Testis (tissue), 3 donors: ENCODE measurements around the gene FAM228B. TPM values are rescaled to one million over a fixed set of nuclear protein-coding genes. Genes with fewer than 3 reads are reported as not detected.
A peak's percentile ranks its signal among the peaks of the same experiment; 100 is the strongest.

Experiments used
- DNase-seq: peaks from one replicate; pipeline ENCODE4 v3.0.0-alpha.2; 2019
- H3K27ac ChIP-seq, 2 donors: fragments of 200-600 bp; sonication (generic); one replicate each; pipeline ENCODE4 v1.5.1; 2019
- H3K27me3 ChIP-seq: fragments of 200-600 bp; sonication (generic); one replicate; pipeline ENCODE4 v1.5.1; 2019
- H3K36me3 ChIP-seq: fragments of 200-600 bp; sonication (generic); one replicate; pipeline ENCODE4 v1.5.1; 2017; ENCODE audit warnings: low read depth; ENCODE audit errors: missing control alignments
- H3K4me1 ChIP-seq: fragments of 200-600 bp; sonication (generic); one replicate; pipeline ENCODE4 v1.5.1; 2019
- H3K4me3 ChIP-seq, 2 donors: fragments of 200-600 bp; sonication (generic); one replicate each; pipeline ENCODE4 v1.5.1; 2017 to 2019
- H3K9me3 ChIP-seq: fragments of 200-600 bp; sonication (generic); one replicate; pipeline ENCODE4 v1.5.1; 2017
- CTCF ChIP-seq, 3 experiments: fragments of 450-650 bp in 2 of 3; fragments of 200-600 bp in 1 of 3; sonication (generic) in 1 of 3; IDR thresholded peaks; one replicate each; pipeline ENCODE4 v1.5.1; 2016 to 2019; ENCODE audit warnings: antibody characterized with exemption in 3 of 3, mild to moderate bottlenecking in 2 of 3, moderate library complexity in 1 of 3
- POLR2A ChIP-seq: fragments of 450-650 bp; IDR thresholded peaks from one replicate; pipeline ENCODE4 v1.6.1; 2017; ENCODE audit warnings: antibody characterized with exemption, mild to moderate bottlenecking, moderate library complexity
- WGBS, 2 donors: methylation state at CpG; one replicate each; pipeline ENCODE4 v1.1.5; 2018; 5-methylcytosine and 5-hydroxymethylcytosine counted together
- intact Hi-C: fragments of 100-400 bp; cut with DNase I; formaldehyde crosslinking; loops from one replicate; pipeline ENCODE4 v1.15.1; 2023; ENCODE audit warnings: low total_unique reads
- polyA plus RNA-seq: library from polyadenylated mRNA; stranded (reverse); fragments of 350-450 nt; fragmentation: Illumina TruSeq; extraction: RNeasy Lipid Tissue Mini Kit (QIAGEN cat#74804); gene quantifications from one replicate; pipeline ENCODE4 v1.2.3, GENCODE V29; 2014; ENCODE audit warnings: low read depth, low replicate concordance; ENCODE audit not compliant: insufficient read depth
- total RNA-seq, 2 donors: library from RNA; depleted of rRNA; stranded (reverse); fragments of >200 nt; gene quantifications; one replicate each; pipeline ENCODE4 v1.2.3, GENCODE V29; 2016

The FAM228B gene
- total and polyA plus RNA-seq, 3 donors from 2014 or later: 45.3 to 56.2 (median 47.1) TPM

DNA sequence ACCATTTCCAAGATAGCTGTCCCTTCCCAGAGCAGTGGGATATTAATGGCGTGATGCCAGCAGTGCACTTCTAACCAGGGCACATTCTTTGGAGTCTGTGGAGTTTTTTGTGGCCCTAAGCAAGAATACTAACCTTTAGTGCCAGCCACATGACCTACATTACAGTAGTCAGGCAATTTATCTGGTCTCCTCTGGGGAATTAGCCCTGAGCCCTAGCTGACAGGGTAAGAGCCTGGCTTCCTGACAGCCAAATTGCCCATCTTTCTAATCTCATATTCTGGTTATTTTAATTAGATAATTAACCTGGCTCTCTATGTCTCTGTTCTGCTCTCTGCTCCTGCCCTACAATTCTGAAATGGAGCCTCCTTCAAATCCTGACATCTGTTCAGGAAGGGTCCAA, 5.4 kb upstream of the FAM228B start:
- no peaks in the 10 kb centered on the region for H3K9me3 ChIP-seq
- no peaks in the 10 kb centered on the region for H3K36me3 ChIP-seq
- intact Hi-C loops: no loop called here
- no peaks in the 10 kb centered on the region for H3K27me3 ChIP-seq
- H3K27ac ChIP-seq: no peak overlapping the region
- H3K4me3 ChIP-seq: no peak overlapping the region
- no peak for TF ChIP-seq POLR2A
- no peak for TF ChIP-seq CTCF (IDR thresholded peaks at IDR 0.05)
- peaks cover 4% of the 10 kb centered on the region for H3K4me1 ChIP-seq
- 82 to 100% methylated on average over 1 of the region's 1 CpG for WGBS, 2 donors
- DNase-seq: no peak

DNA sequence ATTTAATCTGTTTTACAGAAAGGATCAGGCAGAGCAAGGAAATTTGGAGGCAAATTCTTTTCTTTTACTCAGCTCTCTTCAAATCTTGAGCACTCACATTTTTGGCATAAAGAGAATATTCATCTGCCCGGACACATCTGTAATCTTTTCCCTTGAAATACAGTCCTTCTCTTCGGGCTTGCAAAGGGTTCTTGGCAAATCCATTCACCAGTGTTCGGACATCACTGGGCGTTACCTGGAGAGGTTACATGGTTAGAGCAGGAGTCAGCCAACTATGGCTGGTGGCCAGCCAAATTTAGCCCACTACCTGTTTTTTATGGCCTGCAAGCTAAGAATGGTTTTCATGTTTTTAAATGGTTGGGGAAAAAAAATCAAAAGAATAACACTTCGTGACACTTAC, 2.2 kb upstream of the FAM228B start:
- H3K27me3 ChIP-seq: no peaks in the 10 kb centered on the region
- 55 to 68% methylated on average over 5 of the region's 5 CpGs for WGBS, 2 donors
- intact Hi-C loops: no loop called here
- H3K4me3 ChIP-seq: no peak overlapping the region
- peaks cover 18% of the 10 kb centered on the region for H3K4me1 ChIP-seq
- TF ChIP-seq POLR2A (no peak), CTCF (IDR thresholded peaks at IDR 0.05) (no peak)
- H3K27ac ChIP-seq: no peak overlapping the region
- H3K9me3 ChIP-seq: no peaks in the 10 kb centered on the region
- DNase-seq: no peak
- no peaks in the 10 kb centered on the region for H3K36me3 ChIP-seq

DNA sequence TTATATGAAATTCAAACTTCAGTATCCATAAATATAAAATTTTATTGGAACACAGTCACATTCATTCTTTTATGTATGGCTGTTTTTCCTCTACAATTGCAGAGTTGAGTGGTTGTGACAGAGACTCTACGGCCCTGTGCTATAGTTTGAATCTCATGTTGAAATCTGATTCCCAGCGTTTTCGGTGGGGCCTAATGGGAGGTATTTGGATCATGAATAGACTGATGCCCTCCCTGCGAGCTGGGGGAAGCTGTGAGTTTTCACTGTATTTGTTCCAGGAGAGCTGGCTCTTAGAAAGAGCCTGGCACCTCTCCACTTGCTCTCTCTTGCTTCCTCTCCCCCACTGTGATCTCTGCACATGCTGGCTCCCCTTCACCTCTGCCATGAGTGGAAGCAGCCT, 1.8 kb upstream of the FAM228B start:
- intact Hi-C loops: no loop called here

DNA sequence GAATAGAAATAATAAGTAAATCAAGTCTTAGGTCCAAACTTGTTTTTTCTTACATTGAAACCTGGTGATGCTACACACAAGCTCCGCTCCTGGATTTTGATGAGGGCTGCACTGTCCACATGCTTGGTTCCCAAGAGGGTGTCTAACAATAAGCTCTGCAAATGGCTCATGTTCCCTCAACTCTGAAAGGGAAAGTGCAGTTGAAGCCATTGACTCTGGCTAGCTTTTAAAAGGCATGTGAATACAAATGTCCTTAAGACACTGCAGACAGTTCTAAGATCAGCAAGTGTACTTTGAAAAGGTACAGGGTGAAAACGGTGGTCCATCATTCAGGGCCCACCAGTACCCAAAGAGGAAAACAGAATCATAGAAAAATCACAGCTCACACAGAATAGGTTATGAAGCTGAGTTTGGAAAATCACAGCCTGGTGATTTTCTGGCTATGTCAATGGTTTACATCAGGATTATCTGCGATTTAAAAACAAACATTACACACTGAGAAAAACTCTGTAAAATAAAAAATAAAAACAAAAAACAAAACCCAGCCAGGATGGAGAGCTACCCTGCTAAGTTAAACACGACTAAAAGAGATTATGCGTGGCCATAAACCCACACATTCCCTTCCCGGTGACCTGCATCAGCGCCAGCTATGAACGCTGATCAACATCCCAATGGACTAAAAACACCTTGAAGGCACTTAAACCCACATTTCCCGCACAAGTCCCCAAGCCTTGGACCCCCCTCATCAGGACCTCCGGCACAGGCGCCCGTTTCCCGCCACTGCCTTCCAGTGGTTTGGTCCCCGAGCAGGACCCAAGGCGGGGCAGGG, 689 bp upstream of the FAM228B start:
- Histone ChIP-seq H3K27me3 (no peaks in the 10 kb centered on the region), H3K27ac (peak overlapping the region; percentile 93 to 94), H3K4me3 (peak overlapping the region; percentile 84), H3K9me3 (no peaks in the 10 kb centered on the region), H3K4me1 (peaks cover 18% of the 10 kb centered on the region), H3K36me3 (no peaks in the 10 kb centered on the region)
- 6 to 11% methylated on average over 8 to 15 of the region's 15 CpGs for WGBS, 2 donors
- intact Hi-C loops: no loop called here
- TF ChIP-seq POLR2A (no peak), CTCF (IDR thresholded peaks at IDR 0.05) (no peak)
- DNase-seq: no peak

More for the DNA sequence above, 1.8 kb upstream of the FAM228B start:
- TF ChIP-seq POLR2A (no peak), CTCF (IDR thresholded peaks at IDR 0.05) (no peak)
- Histone ChIP-seq H3K4me1 (peaks cover 18% of the 10 kb centered on the region), H3K36me3 (no peaks in the 10 kb centered on the region), H3K27ac (no peak overlapping the region), H3K9me3 (no peaks in the 10 kb centered on the region), H3K27me3 (no peaks in the 10 kb centered on the region), H3K4me3 (no peak overlapping the region)
- WGBS, 2 donors: 57 to 65% methylated on average over 4 of the region's 4 CpGs
- DNase-seq: no peak
